Measurements from ENCODE around the gene INSL3.

GRCh38 chr19:17803264-17803896, 17.9 kb downstream of the INSL3 start:
- TF ChIP-seq, protein P1, sequence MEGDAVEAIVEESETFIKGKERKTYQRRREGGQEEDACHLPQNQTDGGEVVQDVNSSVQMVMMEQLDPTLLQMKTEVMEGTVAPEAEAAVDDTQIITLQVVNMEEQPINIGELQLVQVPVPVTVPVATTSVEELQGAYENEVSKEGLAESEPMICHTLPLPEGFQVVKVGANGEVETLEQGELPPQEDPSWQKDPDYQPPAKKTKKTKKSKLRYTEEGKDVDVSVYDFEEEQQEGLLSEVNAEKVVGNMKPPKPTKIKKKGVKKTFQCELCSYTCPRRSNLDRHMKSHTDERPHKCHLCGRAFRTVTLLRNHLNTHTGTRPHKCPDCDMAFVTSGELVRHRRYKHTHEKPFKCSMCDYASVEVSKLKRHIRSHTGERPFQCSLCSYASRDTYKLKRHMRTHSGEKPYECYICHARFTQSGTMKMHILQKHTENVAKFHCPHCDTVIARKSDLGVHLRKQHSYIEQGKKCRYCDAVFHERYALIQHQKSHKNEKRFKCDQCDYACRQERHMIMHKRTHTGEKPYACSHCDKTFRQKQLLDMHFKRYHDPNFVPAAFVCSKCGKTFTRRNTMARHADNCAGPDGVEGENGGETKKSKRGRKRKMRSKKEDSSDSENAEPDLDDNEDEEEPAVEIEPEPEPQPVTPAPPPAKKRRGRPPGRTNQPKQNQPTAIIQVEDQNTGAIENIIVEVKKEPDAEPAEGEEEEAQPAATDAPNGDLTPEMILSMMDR (IDR thresholded peaks at IDR 0.05) = no peak
- TF ChIP-seq EZH2 (IDR thresholded peaks at IDR 0.05; ENCODE audit: borderline replicate concordance, insufficient read depth, low read depth, low read length, poor library complexity, severe bottlenecking) = no peak
